PC-9 (cell line): Measurements from ENCODE around the gene PLEKHM2. TPM values are rescaled to one million over a fixed set of nuclear protein-coding genes. Genes with fewer than 3 reads are reported as not detected.

Experiments used
- BruUV-seq: library from RNA; stranded (reverse); fragments of 400-500 nt; replicated peaks from 2 replicates; lab custom pipeline; 2021; lab: Mats Ljungman, UMichigan
- CTCF ChIA-PET: fragments of 300-600 bp; sonication (Branson Sonifier 250); formaldehyde crosslinking; loops from one replicate; lab custom pipeline; 2022; ENCODE audit warnings: antibody characterized with exemption; lab: Charles Lee
- POLR2A ChIA-PET: fragments of 300-600 bp; sonication (Branson Sonifier 250); formaldehyde crosslinking; loops from one replicate; lab custom pipeline; 2022; ENCODE audit warnings: antibody characterized with exemption; ENCODE audit not compliant: unreplicated experiment; lab: Charles Lee
- DNase-seq, 2 experiments: peaks; one replicate each; pipeline versions ENCODE4 v3.0.0 to v3.0.0-alpha.2; 2015 to 2022; ENCODE audit warnings: mixed read lengths in 1 of 2
- H2AFZ ChIP-seq: fragments of 200-600 bp; sonication (generic); 2 replicates; pipeline ENCODE4 v1.8.1; 2017; ENCODE audit warnings: antibody characterized with exemption
- H3F3A ChIP-seq: fragments of 200-600 bp; sonication (generic); 2 replicates; pipeline ENCODE4 v1.8.1; 2017; ENCODE audit warnings: antibody characterized with exemption, mild to moderate bottlenecking, low read depth; ENCODE audit not compliant: insufficient read depth
- H3K27ac ChIP-seq: fragments of 200-600 bp; sonication (generic); 2 replicates; pipeline ENCODE4 v1.6.1; 2016; ENCODE audit warnings: mixed run types
- H3K27me3 ChIP-seq: fragments of 200-600 bp; sonication (generic); 2 replicates; pipeline ENCODE4 v1.6.1; 2016; ENCODE audit warnings: low read depth, mixed run types; ENCODE audit not compliant: insufficient read depth
- H3K36me3 ChIP-seq: fragments of 200-600 bp; sonication (generic); 2 replicates; pipeline ENCODE4 v1.6.1; 2016; ENCODE audit warnings: low read depth, mixed run types
- H3K4me1 ChIP-seq: fragments of 200-600 bp; sonication (generic); replicated peaks from 2 replicates; pipeline ENCODE4 v1.6.1; 2016; ENCODE audit warnings: mixed run types; ENCODE audit not compliant: insufficient read depth
- H3K4me2 ChIP-seq: fragments of 200-600 bp; sonication (generic); 2 replicates; pipeline ENCODE4 v1.6.1; 2017; ENCODE audit warnings: mixed run types
- H3K4me3 ChIP-seq: fragments of 200-600 bp; sonication (generic); 2 replicates; pipeline ENCODE4 v1.6.1; 2016; ENCODE audit warnings: mixed run types
- H3K79me2 ChIP-seq: fragments of 200-600 bp; sonication (generic); 2 replicates; pipeline ENCODE4 v1.6.1; 2017; ENCODE audit warnings: low read depth, mixed run types
- H3K9me2 ChIP-seq: fragments of 200-600 bp; sonication (generic); 2 replicates; pipeline ENCODE4 v1.8.1; 2017; ENCODE audit warnings: mild to moderate bottlenecking; ENCODE audit not compliant: insufficient read depth
- H3K9me3 ChIP-seq: fragments of 200-600 bp; sonication (generic); 2 replicates; pipeline ENCODE4 v1.8.1; 2016; ENCODE audit warnings: low read depth; ENCODE audit not compliant: insufficient read depth
- H4K20me1 ChIP-seq: fragments of 200-600 bp; sonication (generic); 2 replicates; pipeline ENCODE4 v1.8.1; 2017; ENCODE audit not compliant: insufficient read depth
- EZH2 ChIP-seq: fragments of 200-600 bp; sonication (generic); IDR thresholded peaks from 2 replicates; pipeline ENCODE4 v1.8.0; 2017; ENCODE audit warnings: antibody characterized with exemption, low read depth
- intact Hi-C: fragments of 100-400 bp; cut with micrococcal nuclease; formaldehyde crosslinking; loops from one replicate; pipeline ENCODE4 v1.10.0; 2022; ENCODE audit not compliant: unreplicated experiment
- total RNA-seq: library from RNA; stranded (reverse); gene quantifications from 2 replicates; pipeline ENCODE4 v1.2.3, GENCODE V29; 2021
- TF ChIP-seq, protein P1 (sequence below): fragments of 200-600 bp; sonication (generic); conservative IDR thresholded peaks from 2 replicates; pipeline ENCODE4 v1.6.1; 2017; ENCODE audit warnings: mixed run types, antibody characterized with exemption, mild to moderate bottlenecking, moderate library complexity

Gene PLEKHM2
- total RNA-seq, 1 experiment from 2014 or later, result 45.9 TPM

DNA sequence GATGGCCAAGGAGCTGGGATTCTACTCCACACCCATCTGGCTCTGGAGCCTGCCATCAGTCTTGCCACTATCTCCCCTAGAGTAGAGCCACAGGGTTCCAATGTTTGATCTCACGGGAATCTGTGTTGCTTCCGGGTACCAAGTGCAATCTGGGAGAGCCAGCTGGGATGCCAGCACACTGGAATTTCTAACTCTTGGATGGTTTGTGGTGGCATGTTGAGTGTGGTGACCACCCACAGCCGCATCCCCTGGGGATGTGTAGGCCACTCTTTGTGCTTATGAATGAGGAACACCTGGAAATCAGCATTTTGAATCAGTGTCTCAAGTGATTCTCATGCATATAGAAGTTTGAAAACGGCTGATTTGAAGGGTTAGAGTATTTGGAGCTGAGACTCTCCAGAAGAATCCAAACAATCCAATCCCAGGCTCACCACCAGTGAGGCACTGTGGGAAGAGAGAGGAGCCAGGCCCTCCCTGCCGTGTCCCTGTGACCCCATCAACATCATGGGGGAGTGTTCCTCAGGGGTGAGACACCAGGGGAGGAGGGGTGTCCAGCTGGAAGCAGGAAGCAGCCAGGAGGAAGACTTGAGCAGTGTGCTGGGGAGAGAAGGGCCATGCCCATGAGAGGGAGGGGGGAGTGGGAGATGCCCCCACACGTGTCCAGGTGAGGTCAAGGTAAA is 87.9 kb downstream of the PLEKHM2 start:
- H3K9me2 ChIP-seq, result no peaks in the 10 kb centered on the region
- no peaks in the 10 kb centered on the region; the same call in 1 of the 2 replicates for H3K36me3 ChIP-seq
- H3K27ac ChIP-seq, result no peak overlapping the region
- H3K4me1 ChIP-seq, result no peaks in the 10 kb centered on the region
- no peaks in the 10 kb centered on the region for H4K20me1 ChIP-seq
- TF ChIP-seq, protein P1, sequence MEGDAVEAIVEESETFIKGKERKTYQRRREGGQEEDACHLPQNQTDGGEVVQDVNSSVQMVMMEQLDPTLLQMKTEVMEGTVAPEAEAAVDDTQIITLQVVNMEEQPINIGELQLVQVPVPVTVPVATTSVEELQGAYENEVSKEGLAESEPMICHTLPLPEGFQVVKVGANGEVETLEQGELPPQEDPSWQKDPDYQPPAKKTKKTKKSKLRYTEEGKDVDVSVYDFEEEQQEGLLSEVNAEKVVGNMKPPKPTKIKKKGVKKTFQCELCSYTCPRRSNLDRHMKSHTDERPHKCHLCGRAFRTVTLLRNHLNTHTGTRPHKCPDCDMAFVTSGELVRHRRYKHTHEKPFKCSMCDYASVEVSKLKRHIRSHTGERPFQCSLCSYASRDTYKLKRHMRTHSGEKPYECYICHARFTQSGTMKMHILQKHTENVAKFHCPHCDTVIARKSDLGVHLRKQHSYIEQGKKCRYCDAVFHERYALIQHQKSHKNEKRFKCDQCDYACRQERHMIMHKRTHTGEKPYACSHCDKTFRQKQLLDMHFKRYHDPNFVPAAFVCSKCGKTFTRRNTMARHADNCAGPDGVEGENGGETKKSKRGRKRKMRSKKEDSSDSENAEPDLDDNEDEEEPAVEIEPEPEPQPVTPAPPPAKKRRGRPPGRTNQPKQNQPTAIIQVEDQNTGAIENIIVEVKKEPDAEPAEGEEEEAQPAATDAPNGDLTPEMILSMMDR, result no peak
- no peak for TF ChIP-seq EZH2
- H3K4me3 ChIP-seq, result no peak overlapping the region
- H3F3A ChIP-seq, result no peaks in the 10 kb centered on the region
- H3K4me2 ChIP-seq, result no peak overlapping the region
- no peaks in the 10 kb centered on the region for H3K9me3 ChIP-seq
- no peaks in the 10 kb centered on the region for H3K79me2 ChIP-seq
- DNase-seq, result no peak
- intact Hi-C loops, result no loop called here
- no peaks in the 10 kb centered on the region for H3K27me3 ChIP-seq
- ChIA-PET POLR2A (interaction anchor here (0.6 kb wide), 1 partner anchor 77 kb away, joined by 3 read pairs; no protein-coding TSS in a partner anchor), CTCF (no interaction called here)
- H2AFZ ChIP-seq, result no peak overlapping the region
- no TSS peak for BruUV-seq

DNA sequence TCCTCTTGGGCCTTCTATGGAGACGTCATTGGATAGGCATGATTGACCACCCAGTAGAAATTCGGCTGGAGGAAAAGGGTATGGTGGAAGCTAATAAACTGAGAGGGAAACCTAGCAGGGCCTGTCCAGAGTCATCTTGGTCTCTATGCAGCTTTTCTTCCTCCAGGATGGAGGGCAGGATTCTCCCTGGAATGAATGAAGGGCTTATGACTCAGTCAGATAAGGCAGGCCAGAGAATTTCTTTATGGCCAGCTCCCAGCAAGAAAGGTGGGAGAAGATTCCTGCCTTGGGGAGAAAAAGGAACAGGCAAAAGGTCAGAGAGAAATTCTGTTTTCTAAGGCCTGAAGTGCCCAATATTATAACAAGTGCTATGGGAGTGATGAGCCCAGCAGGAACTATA is 91.6 kb downstream of the PLEKHM2 start:
- peaks cover 12% of the 10 kb centered on the region for H3K4me1 ChIP-seq
- no peak overlapping the region for H2AFZ ChIP-seq
- no peak overlapping the region for H3K4me2 ChIP-seq
- no peaks in the 10 kb centered on the region for H3K27me3 ChIP-seq
- no peak overlapping the region for H3K27ac ChIP-seq
- POLR2A ChIA-PET, result no interaction called here
- no peaks in the 10 kb centered on the region for H4K20me1 ChIP-seq
- CTCF ChIA-PET, result no interaction called here
- H3K79me2 ChIP-seq, result no peaks in the 10 kb centered on the region
- H3K9me3 ChIP-seq, result no peaks in the 10 kb centered on the region
- H3K36me3 ChIP-seq, result no peaks in the 10 kb centered on the region
- no peak for TF ChIP-seq EZH2
- TF ChIP-seq, protein P1, result no peak
- no TSS peak for BruUV-seq
- no peaks in the 10 kb centered on the region for H3K9me2 ChIP-seq
- intact Hi-C loops, result no loop called here
- H3F3A ChIP-seq, result peaks cover 21% of the 10 kb centered on the region
- DNase-seq, result no peak
- H3K4me3 ChIP-seq, result no peak overlapping the region

DNA sequence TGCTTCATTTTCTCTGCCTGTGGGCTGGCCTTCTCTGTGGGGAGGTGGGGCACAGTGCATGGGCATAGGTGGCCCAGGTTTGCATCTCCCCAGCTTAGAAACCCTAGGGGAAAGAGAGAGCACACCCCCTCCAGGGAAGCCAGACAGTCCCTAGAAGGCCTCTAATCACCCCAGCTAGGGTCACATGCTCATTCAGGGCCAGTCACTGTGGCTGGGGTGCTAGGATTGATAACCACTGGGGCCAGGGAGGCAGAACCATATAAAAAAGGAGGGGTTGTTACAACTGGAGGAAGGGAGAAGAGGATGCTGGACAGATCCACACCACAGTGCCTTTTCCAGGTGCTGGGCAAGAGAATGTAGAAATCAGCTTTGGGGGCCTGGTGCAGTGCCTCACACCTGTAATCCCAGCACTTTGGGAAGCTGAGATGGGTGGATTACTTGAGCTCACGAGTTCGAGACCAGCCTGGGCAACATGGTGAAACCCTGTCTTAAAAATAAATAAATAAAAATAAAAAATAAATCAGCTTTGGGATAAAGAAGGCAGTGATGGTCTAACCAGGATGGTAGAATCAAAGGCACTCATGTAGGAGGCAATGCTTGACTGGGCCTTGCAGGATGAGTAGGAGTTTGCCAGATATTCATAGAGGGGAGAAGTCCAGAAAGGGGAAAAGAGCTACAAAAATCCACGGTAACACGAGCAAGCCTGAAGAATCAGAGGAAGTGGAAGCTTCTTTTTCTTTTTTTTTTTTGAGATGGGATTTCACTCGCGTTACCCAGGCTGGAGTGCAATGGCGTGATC is 94.0 kb downstream of the PLEKHM2 start:
- H3K27ac ChIP-seq, result no peak overlapping the region
- no peaks in the 10 kb centered on the region for H3K9me3 ChIP-seq
- ChIA-PET CTCF (interaction anchor here (1.1 kb wide), 1 partner anchor 18 kb away, joined by 4 read pairs; no protein-coding TSS in a partner anchor), POLR2A (interaction anchor here (0.5 kb wide), 1 partner anchor 160 kb away, joined by 15 read pairs; no protein-coding TSS in a partner anchor)
- H4K20me1 ChIP-seq, result no peaks in the 10 kb centered on the region
- intact Hi-C loops, result no loop called here
- H3K36me3 ChIP-seq, result no peaks in the 10 kb centered on the region
- H2AFZ ChIP-seq, result no peak overlapping the region
- TF ChIP-seq, protein P1, result no peak
- no peak for TF ChIP-seq EZH2
- no TSS peak for BruUV-seq
- H3K4me3 ChIP-seq, result no peak overlapping the region
- peaks cover 38% of the 10 kb centered on the region for H3F3A ChIP-seq
- H3K27me3 ChIP-seq, result no peaks in the 10 kb centered on the region
- peaks cover 28% of the 10 kb centered on the region for H3K4me1 ChIP-seq
- no peak overlapping the region for H3K4me2 ChIP-seq
- no peaks in the 10 kb centered on the region for H3K79me2 ChIP-seq
- DNase-seq, result no peak
- no peaks in the 10 kb centered on the region for H3K9me2 ChIP-seq

Other genes starting within 250 kb of the PLEKHM2 start
- gene CTRC, start 245.9 kb upstream of the PLEKHM2 start, total RNA-seq, result not detected in 2 replicates
- not detected in 2 replicates for gene CELA2A, start 227.6 kb upstream of the PLEKHM2 start, total RNA-seq
- not detected in 2 replicates for gene CELA2B, start 208.2 kb upstream of the PLEKHM2 start, total RNA-seq
- gene CASP9, start 160.1 kb upstream of the PLEKHM2 start, total RNA-seq, result 12.4 and 16.6 TPM in 2 replicates
- 12.0 and 18.8 TPM in 2 replicates for gene DNAJC16, start 157.5 kb upstream of the PLEKHM2 start, total RNA-seq
- 2.7 and 2.9 TPM in 2 replicates for gene AGMAT, start 99.3 kb upstream of the PLEKHM2 start, total RNA-seq
- gene DDI2, start 66.9 kb upstream of the PLEKHM2 start, total RNA-seq, result 36.1 and 38.0 TPM in 2 replicates
- 1.4 and 1.7 TPM in 2 replicates for gene SLC25A34, start 51.9 kb downstream of the PLEKHM2 start, total RNA-seq
- not detected in 2 replicates for gene TMEM82, start 58.2 kb downstream of the PLEKHM2 start, total RNA-seq
- 57.2 and 114 TPM in 2 replicates for gene FBLIM1, start 74.5 kb downstream of the PLEKHM2 start, total RNA-seq
- 4.9 and 5.1 TPM in 2 replicates for gene UQCRHL, start 123.3 kb downstream of the PLEKHM2 start, total RNA-seq
- 44.9 and 46.8 TPM in 2 replicates for gene SPEN, start 163.4 kb downstream of the PLEKHM2 start, total RNA-seq